GM21381 (cell line): Measurements from ENCODE around the gene CST4.
"Not testable (repeated sequence)": the region's sequence is repeated elsewhere in the genome, so short reads cannot be mapped to it uniquely, and the experiment has no call there.

Experiments
- ATAC-seq: cut with Tn5 transposase; IDR thresholded peaks from one replicate; pipeline ENCODE4 v1.9.1; 2021; ENCODE audit warnings: mild to moderate bottlenecking, moderate library complexity; ENCODE audit not compliant: unreplicated experiment

The CST4 gene

DNA sequence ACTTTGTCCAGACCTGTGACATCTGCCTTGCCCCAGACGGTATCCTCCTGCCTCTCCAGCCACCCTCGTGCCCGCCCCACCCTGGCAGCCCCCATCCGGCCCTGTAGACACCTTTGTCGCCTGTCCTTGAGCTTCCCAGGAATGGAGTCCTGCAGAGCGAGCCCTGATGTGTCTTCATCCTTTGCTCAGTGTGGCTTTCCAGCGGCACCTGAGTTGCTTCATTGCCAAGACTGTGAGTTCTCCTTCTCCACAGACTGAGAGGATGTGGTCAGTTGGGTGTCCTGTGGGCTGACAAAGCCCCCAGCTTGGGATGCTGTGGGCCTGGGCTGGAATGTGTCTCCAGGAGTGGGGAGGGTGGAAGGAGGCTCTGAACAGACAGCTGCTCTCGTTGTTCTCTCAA lies 1.7 kb upstream of the CST4 start:
- ATAC-seq: no peak

- ATAC-seq: no peak
These were observed 507 bp upstream of the CST4 start for GRCh38 chr20:23689399-23689690.

DNA sequence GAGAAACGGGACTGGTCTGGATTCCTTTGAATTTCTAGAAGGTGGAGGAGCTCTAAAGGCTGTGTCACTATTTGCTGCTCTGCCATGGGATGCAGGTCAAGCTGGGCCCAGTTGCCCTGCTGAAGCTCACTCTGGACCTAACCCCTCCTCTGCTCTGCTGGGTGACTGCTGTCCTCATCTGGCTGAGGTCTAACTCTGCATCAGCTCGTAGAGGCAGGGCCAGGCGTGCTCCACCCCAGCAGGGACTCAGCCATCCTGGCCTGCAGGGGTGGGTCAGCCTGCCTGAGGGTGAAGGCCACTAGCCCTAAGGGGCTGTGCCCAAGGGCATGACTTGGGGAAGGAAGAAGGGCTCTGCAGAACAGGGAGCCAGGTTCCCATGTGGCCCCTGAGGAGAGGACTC lies 852 bp downstream of the CST4 start:
- ATAC-seq: no peak

DNA sequence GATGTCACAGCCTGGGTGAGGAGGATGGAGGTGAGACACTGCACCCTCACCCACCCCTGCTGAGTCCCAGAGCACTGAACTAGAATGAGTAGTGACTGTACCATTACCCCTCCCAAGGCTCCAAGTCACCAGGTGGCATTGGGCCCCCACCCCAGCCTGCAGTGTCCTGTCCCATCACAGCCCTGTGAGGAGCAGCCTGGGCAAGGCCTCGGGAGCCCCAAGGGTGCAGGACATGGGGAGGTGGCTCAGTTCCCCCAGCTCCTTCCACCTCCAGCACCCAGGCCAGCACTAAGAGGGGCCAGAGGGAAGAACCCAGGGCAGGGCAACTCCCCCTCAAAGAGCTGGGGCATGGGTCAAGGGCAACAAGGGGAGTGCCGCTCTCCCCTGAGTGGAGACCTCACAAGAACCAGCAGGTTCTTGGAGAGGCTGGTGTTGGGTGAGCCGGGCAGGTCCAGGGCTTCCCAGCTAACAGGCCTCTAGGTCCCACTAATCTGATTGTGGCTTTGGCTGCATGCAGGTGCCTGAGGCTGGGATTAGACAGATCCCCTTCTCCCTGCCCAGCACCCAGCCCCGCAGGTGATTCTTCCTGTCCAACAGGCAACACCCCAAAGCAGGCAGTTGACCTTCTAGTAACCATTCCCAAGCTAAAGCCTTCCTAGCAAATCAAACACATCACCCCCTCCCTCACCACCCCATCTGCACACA lies 2.6 kb downstream of the CST4 start:
- ATAC-seq: no peak

DNA sequence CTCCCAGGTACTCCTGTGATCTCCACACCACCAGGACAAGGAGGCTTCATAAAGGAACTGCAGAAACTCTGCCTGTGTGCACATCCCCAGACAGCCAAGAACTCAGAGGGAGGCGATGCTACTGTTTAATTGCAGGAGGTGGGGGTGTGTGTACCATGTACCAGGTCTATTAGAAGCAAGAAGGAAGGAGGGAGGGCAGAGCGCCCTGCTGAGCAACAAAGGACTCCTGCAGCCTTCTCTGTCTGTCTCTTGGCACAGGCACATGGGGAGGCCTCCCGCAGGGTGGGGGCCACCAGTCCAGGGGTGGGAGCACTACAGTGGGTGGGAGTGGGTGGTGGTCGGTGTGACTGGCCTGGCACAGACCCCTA lies 3.3 kb downstream of the CST4 start:
- ATAC-seq: not testable (repeated sequence)

- no peak for ATAC-seq
These were observed 4.6 kb downstream of the CST4 start for GRCh38 chr20:23684261-23684660.

GRCh38 chr20:23683807-23684206 lies 5.0 kb downstream of the CST4 start:
- ATAC-seq: no peak

- ATAC-seq: no peak
These were observed 5.6 kb downstream of the CST4 start for GRCh38 chr20:23683281-23683680.

GRCh38 chr20:23680146-23680545 lies 8.7 kb downstream of the CST4 start:
- ATAC-seq: no peak

DNA sequence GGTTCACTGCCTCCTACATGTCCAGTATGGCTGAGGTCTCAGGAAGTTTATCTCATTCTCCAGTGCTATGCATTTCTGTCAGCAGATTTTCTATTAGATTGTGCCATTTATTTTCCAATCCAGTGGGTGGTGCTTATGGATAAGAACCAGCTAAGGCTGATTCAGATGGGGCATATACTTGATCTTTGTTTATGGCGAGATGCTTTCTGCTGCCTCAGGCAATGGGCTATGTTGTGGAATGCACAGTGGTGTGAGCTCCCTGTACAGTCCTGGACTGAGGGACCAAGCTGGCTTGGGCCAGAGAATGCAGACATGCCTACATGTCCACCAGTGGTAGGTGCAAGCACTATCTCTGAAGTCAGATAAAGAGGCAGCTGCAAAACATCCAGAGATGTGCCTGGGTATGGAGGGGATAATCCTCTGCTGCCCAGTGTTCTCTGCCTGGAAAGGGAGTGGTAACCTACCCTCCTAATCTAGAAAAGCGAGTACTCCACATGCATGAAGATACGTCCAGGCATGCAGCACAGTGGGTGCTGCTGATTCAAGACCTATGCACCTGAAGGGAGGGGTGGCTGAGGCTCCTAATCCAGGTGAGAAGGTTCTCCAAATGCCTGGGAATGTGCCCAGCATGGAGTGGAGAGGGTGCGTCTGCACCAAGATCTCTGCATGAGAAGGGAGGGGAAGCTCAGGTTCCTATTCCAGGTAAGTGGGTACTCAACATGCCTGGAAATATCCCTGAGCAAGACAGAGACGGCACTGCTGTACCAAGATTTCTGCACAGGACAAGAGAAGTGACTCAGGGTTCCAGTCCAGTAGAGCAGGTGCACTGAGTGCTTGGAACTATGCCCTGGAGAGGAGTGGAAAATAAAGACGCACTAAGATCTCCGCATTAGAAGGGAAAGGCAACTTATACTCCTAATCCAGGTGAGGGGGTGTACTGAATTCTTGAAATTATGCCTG lies 9.4 kb downstream of the CST4 start:
- ATAC-seq: no peak

DNA sequence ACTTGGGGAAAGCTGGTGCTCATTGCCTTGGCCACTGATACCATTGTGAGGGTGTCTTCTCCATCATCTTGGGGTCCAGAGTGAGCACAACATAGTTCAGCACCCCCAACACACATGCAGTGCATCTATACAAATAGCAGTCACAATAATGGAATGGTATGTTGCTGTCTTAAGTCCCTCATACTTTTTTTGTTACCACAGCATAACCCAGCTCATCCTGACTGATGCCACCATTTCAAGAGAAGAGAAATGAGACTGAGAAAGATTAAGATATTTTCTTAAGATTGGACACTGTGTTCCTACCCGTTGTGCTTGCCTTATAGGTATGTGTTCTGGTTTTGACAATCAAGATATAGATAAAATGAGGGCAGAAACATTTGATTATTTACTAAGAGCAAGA lies 15.6 kb downstream of the CST4 start:
- no peak for ATAC-seq

- no peak for ATAC-seq
These were observed 16.7 kb downstream of the CST4 start for GRCh38 chr20:23672158-23672557.

- no peak for ATAC-seq
These were observed 17.4 kb downstream of the CST4 start for GRCh38 chr20:23671479-23671878.

GRCh38 chr20:23670361-23670760 lies 18.5 kb downstream of the CST4 start:
- no peak for ATAC-seq

- no peak for ATAC-seq
These were observed 19.0 kb downstream of the CST4 start for GRCh38 chr20:23669866-23670265.

DNA sequence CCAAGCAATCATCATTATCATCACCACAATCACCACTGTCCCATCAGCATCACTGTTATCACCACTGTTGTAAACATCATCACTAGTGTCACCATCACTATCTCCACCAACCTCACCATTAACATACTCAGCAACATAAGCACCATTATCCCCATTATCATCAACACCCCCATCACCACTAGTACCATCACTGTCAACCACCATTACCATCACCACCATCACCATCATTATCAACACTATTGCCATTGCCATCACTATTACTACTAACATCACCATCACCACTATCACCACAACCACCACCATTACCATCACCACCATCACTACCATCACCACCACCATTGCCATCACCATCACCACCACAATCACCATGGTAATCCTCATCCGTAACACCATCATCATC lies 19.5 kb downstream of the CST4 start:
- ATAC-seq: no peak

DNA sequence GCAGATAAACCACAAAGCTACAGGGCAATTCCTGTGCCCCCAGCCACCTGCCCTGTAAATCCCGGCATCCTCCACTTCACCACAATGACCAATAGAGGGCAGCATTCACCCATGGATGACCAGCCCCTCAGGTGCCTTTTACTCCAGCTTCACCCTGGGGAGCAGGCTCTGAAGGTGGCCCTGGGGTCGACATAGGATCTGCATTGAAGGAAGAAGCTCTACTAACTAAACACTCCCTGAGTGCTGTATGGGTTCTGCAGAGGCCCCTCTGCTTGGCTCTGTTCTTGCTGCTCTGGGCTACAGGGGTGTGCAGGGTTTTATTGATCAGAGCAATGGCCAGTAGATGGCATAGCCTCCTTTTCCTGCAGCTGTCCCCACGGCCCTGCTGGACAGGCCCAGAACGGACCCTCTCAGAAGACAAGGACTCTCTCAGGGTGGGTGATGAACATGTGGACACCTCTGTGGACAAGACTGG lies 20.3 kb downstream of the CST4 start:
- ATAC-seq: peak; percentile 75

DNA sequence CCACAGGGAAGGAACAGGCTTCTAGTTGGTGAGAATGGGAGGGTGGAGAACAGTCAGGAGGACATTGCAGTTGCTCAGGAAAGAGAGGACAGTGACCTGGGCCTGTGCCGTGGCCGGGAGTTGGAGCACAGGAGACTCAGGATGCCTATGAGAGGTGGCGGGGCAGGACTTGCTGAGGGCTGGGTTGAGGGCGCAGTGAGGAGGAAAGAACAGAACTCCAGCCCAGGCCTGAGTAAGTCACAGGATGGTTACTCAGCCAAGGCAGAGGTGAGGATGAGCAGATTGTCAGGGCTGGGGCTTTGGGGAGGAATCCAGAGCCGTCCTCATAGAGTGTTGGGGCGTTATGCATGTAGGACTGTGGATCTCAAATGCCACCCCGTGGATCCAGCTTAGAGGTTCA lies 21.2 kb downstream of the CST4 start:
- no peak for ATAC-seq

- no peak for ATAC-seq
These were observed 22.1 kb downstream of the CST4 start for GRCh38 chr20:23666698-23667097.

- ATAC-seq: no peak
These were observed 22.6 kb downstream of the CST4 start for GRCh38 chr20:23666189-23666588.

DNA sequence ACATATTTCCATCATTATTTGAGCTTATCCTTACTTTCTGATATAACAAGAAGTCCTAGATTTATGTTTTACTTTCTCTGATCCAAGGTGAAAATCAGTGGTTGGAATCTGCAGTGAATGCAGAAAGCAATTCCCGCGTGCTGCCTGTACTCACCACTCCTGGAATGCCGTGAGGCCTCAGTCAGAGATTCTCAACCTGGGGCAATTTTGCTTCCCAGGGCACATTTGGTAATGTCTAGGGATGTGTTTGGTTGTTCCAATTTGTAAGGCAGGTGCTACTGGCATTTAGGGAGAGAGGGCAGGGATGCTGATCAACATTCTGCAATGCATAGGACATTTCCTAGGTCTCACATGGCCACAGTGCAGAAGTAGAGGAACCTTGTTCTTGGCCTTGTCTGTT lies 23.9 kb downstream of the CST4 start:
- ATAC-seq: no peak

- ATAC-seq: not testable (repeated sequence)
These were observed 24.8 kb downstream of the CST4 start for GRCh38 chr20:23664046-23664445.
